BLaER1 treated with 17β-estradiol and CSF1 and Interleukin-3, amounts not matched to agents 10 nM and 100 nM (cell line): ENCODE data around the gene CFAP157.

Experiments
- H3K27ac ChIP-seq, 11 experiments: shearing (Covaris generic); formaldehyde crosslinking; 2 replicates each; pipeline ENCODE4 v1.8.1; 2022
- H3K27me3 ChIP-seq, 11 experiments: shearing (Covaris generic); formaldehyde crosslinking; 2 replicates each; pipeline ENCODE4 v1.8.1; 2022
- H3K36me3 ChIP-seq, 11 experiments: shearing (Covaris generic); formaldehyde crosslinking; 2 replicates each; pipeline ENCODE4 v1.8.1; 2022
- H3K4me1 ChIP-seq, 10 experiments: shearing (Covaris generic); formaldehyde crosslinking; 2 replicates each; pipeline ENCODE4 v1.8.1; 2022
- H3K4me2 ChIP-seq, 11 experiments: shearing (Covaris generic); formaldehyde crosslinking; 2 replicates each; pipeline ENCODE4 v1.8.1; 2022
- H3K4me3 ChIP-seq, 10 experiments: shearing (Covaris generic); formaldehyde crosslinking; 2 replicates each; pipeline ENCODE4 v1.8.1; 2022
- H3K9ac ChIP-seq, 11 experiments: shearing (Covaris generic); formaldehyde crosslinking; 2 replicates each; pipeline ENCODE4 v1.8.1; 2022
- H3K9me3 ChIP-seq, 11 experiments: shearing (Covaris generic); formaldehyde crosslinking; replicated peaks in 1 of 11; 2 replicates each; pipeline ENCODE4 v1.8.1; 2022
- H4K20me1 ChIP-seq, 11 experiments: shearing (Covaris generic); formaldehyde crosslinking; 2 replicates each; pipeline ENCODE4 v1.8.1; 2022
- Cebpa-rat ChIP-seq, 11 experiments: shearing (Covaris generic); IDR thresholded peaks; 2 replicates each; pipeline ENCODE4 v1.8.1; 2022

Gene CFAP157

DNA sequence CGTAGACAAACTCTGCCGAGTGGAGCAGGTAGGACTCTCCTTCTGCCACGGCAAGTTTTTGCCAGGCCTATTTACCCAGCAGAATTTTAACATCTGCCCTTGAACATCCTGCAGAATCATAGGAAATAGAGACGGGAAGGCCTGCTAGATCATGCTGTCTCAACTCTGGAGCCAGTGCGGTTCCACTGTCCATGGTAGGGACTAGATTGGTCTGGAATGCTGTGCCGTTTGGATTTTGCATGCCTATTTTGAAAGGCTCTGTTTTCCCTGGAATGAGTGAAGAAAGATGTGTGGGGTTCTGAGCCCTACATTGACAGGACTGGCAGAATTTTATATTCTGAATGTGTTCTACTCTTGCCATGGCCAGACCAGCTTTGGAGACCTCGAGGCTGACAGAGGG lies 33.6 kb upstream of the CFAP157 start:
- peaks cover 0 to 9% (median 0%) of the 10 kb centered on the region in 10 experiments; a peak in 5 of 20 replicates for H3K4me1 ChIP-seq
- no peak overlapping the region for H3K4me2 ChIP-seq
- H3K27ac ChIP-seq = no peak overlapping the region
- no peak overlapping the region for H3K9ac ChIP-seq
- no peak for TF ChIP-seq Cebpa-rat (IDR thresholded peaks at IDR 0.05)
- H3K4me3 ChIP-seq = no peak overlapping the region
- no peaks in the 10 kb centered on the region for H3K27me3 ChIP-seq
- H3K9me3 ChIP-seq = no peaks in the 10 kb centered on the region
- peaks cover 0 to 6% (median 0%) of the 10 kb centered on the region in 11 experiments; a peak in 1 of 22 replicates for H4K20me1 ChIP-seq
- peaks cover 0 to 79% (median 36%) of the 10 kb centered on the region in 11 experiments; a peak in 16 of 22 replicates for H3K36me3 ChIP-seq

DNA sequence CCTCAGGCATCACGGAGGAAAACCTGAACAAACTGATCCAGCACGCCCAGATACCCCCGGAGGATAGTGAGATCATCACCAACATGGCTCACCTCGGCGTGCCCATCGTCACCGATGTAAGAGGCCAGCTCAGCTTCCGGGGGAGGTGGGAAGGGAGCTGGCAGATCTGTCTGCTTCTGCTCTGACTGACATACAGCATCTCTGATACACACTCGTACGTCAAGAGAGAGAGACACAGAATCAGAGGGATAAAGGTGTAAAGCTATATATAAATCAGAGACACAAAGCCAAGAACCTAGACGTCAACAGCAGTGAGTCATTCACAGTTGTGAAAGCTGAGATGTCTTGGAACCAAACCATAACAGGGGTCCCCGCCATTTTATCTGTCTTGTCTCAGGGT lies 30.1 kb upstream of the CFAP157 start:
- no peak for TF ChIP-seq Cebpa-rat (IDR thresholded peaks at IDR 0.05)
- H3K36me3 ChIP-seq = peaks cover 0 to 89% (median 49%) of the 10 kb centered on the region in 11 experiments; a peak in 16 of 22 replicates
- no peak overlapping the region for H3K27ac ChIP-seq
- no peaks in the 10 kb centered on the region; a peak in 2 of 22 replicates for H4K20me1 ChIP-seq
- H3K4me2 ChIP-seq = no peak overlapping the region
- H3K4me3 ChIP-seq = no peak overlapping the region
- peaks cover 0 to 18% (median 0%) of the 10 kb centered on the region in 10 experiments; a peak in 6 of 20 replicates for H3K4me1 ChIP-seq
- no peaks in the 10 kb centered on the region for H3K27me3 ChIP-seq
- no peaks in the 10 kb centered on the region for H3K9me3 ChIP-seq
- H3K9ac ChIP-seq = no peak overlapping the region

DNA sequence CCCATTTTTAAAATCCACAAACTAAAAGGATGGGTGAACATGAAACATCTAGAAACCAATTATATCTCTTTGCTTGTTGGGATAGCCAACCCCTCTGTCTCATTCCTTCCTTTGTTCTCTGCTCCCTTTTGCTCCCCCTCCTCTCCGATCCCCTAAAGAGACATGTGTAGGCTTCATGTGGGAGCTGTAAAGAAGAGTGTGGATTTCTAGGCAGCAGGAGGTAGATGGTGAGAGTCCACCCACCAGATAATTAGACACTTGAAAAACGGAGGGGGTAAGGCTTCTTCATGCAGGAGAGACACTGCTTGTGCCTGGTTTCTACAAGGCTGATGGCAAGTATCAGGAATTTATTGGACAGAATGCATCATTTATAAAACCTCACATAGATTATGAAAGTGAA lies 27.3 kb upstream of the CFAP157 start:
- Histone ChIP-seq H3K4me3 (no peak overlapping the region), H3K4me1 (peaks cover 0 to 16% (median 0%) of the 10 kb centered on the region in 10 experiments; a peak in 6 of 20 replicates), H3K9ac (no peak overlapping the region), H3K4me2 (no peak overlapping the region), H3K27ac (no peak overlapping the region), H3K27me3 (no peaks in the 10 kb centered on the region), H3K36me3 (peaks cover 13 to 91% (median 54%) of the 10 kb centered on the region in 11 experiments; a peak in 18 of 22 replicates), H3K9me3 (no peaks in the 10 kb centered on the region), H4K20me1 (no peaks in the 10 kb centered on the region; a peak in 1 of 22 replicates)
- TF ChIP-seq Cebpa-rat (IDR thresholded peaks at IDR 0.05) = no peak

DNA sequence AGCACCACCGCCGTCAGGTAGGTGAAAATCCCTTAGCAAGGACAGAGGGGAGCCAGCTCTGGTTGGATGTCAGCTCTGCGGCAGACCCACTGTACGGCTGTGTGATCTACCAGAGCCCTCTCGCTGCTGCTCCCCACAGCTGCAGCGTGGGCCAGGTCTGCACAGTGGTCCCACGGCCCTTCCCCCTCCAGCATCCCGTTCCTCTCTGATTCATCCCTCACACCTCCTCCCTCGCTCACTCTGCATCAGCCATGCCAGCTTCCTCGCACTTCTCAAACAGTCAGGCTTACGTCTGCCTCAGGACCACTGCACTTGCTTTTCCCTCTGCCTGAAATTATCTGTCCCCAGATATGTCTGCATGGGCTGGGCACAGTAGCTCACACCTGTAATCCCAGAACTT lies 26.6 kb upstream of the CFAP157 start:
- H3K4me1 ChIP-seq = peaks cover 0 to 11% (median 0%) of the 10 kb centered on the region in 10 experiments; a peak in 5 of 20 replicates
- H3K9ac ChIP-seq = no peak overlapping the region
- H3K4me2 ChIP-seq = peak overlapping the region in 1 of 11 experiments; percentile 18; a peak in 1 of 22 replicates
- no peak overlapping the region for H3K4me3 ChIP-seq
- H3K36me3 ChIP-seq = peaks cover 13 to 87% (median 55%) of the 10 kb centered on the region in 11 experiments; a peak in 18 of 22 replicates
- no peaks in the 10 kb centered on the region for H3K27me3 ChIP-seq
- no peak overlapping the region for H3K27ac ChIP-seq
- no peaks in the 10 kb centered on the region; a peak in 1 of 22 replicates for H4K20me1 ChIP-seq
- H3K9me3 ChIP-seq = no peaks in the 10 kb centered on the region
- TF ChIP-seq Cebpa-rat (IDR thresholded peaks at IDR 0.05) = no peak

DNA sequence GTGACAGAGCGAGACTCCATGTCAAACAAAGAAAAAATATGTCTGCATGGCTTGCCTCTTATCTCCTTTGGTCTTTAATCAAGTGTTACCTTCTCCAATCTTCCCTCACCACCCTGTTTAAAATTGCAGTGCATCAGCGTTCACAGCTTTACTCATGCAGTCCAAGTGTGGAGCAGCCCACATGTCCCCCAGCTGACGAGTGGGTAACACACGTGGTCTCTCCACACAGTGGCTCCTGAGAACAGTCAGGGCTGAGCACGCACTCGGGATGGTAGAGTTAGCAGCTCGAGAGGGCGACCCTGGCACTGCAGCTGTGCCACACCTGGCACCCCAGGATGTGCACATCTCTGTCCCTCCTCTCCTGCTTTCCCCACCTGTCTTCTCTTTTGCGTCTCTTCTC lies 25.9 kb upstream of the CFAP157 start:
- Histone ChIP-seq H3K27me3 (no peaks in the 10 kb centered on the region), H4K20me1 (no peaks in the 10 kb centered on the region; a peak in 1 of 22 replicates), H3K4me2 (peak overlapping the region in 2 of 11 experiments; percentile 1 to 18; a peak in 1 of 22 replicates), H3K9ac (no peak overlapping the region), H3K4me1 (peaks cover 0 to 11% (median 0%) of the 10 kb centered on the region in 10 experiments; a peak in 5 of 20 replicates), H3K9me3 (no peaks in the 10 kb centered on the region), H3K4me3 (no peak overlapping the region), H3K27ac (no peak overlapping the region), H3K36me3 (peaks cover 13 to 81% (median 52%) of the 10 kb centered on the region in 11 experiments; a peak in 18 of 22 replicates)
- TF ChIP-seq Cebpa-rat (IDR thresholded peaks at IDR 0.05) = no peak

DNA sequence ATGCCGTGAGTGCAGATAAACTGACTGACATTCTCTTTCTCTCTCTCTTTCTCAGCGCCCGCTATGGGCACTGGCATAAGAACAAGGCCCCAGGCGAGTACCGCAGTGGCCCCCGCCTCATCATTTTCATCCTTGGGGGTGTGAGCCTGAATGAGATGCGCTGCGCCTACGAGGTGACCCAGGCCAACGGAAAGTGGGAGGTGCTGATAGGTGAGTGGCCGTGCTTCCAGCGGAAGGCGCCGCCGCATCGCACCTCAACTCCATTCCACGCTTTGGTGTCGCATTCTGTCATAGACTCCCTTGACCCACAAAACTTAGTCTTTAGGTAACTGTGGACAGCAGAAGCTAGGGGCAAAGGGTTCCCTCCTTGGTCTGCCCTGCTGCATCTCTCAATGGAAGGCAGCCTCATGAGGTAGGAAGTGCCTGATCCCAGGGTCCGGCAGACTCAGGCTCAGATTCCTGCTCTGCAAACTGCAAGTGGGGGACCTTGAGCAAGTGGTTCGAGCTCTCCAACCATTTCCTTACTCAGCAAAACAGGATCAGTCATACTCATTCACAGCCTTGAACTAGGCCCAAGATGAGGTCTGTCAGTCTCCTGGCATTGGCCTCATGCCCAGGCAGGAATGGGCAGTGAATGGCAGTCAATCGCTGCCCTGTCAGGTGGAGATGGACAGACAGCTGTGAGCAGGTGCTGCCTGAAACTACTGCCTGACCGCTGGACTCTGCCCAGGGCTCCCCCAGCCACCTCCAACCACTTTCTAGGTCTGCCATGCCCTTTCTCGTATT lies 24.2 kb upstream of the CFAP157 start:
- Histone ChIP-seq H4K20me1 (no peaks in the 10 kb centered on the region; a peak in 1 of 22 replicates), H3K4me3 (no peak overlapping the region), H3K36me3 (peaks cover 10 to 84% (median 47%) of the 10 kb centered on the region in 11 experiments; a peak in 18 of 22 replicates), H3K4me2 (no peak overlapping the region), H3K4me1 (peaks cover 0 to 11% (median 0%) of the 10 kb centered on the region in 10 experiments; a peak in 5 of 20 replicates), H3K27me3 (no peaks in the 10 kb centered on the region), H3K27ac (no peak overlapping the region), H3K9ac (no peak overlapping the region), H3K9me3 (no peaks in the 10 kb centered on the region)
- TF ChIP-seq Cebpa-rat (IDR thresholded peaks at IDR 0.05) = no peak

DNA sequence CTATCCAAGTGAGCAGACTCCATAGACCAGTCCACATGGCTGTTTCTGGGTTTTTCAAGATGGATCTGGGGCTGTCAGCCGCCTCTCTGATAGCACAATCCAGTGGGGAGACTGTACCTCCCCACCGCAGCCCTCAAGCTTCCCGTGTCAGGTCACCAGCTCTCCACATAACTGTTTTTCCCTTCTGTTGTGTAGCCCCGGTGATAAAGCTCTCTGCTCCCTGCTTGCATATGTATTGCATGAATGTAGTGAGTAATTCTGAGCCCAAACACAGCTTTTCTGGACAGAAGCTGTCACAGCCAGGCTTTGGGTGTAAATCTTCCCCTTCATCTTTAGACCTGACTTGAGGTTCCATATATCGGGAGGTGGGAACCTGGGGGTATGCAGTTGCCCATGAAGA lies 23.1 kb upstream of the CFAP157 start:
- no peaks in the 10 kb centered on the region for H3K27me3 ChIP-seq
- H4K20me1 ChIP-seq = no peaks in the 10 kb centered on the region; a peak in 1 of 22 replicates
- no peak overlapping the region for H3K4me3 ChIP-seq
- peaks cover 0 to 11% (median 0%) of the 10 kb centered on the region in 10 experiments; a peak in 5 of 20 replicates for H3K4me1 ChIP-seq
- no peak overlapping the region for H3K9ac ChIP-seq
- H3K9me3 ChIP-seq = no peaks in the 10 kb centered on the region
- H3K36me3 ChIP-seq = peaks cover 10 to 88% (median 45%) of the 10 kb centered on the region in 11 experiments; a peak in 18 of 22 replicates
- no peak overlapping the region for H3K27ac ChIP-seq
- no peak overlapping the region for H3K4me2 ChIP-seq
- no peak for TF ChIP-seq Cebpa-rat (IDR thresholded peaks at IDR 0.05)

DNA sequence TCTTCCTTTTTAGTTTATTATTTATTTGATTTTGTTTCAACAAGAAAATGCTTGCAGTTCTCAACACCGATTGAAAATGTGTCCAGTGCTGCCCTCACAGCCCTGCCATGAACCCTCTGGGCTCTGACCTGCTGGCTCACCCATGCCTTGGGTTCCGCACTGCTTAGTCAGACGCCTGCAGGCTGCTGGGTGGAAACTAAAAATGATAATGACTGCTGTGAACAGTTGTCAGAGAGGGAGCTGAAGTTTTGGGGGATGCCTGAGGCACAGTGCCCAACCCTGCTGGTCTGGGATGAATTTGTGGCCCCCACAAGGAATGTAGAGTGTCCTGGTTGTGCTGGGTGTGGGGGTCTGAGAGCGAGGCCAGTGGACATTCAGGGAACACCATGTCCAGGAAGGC lies 22.2 kb upstream of the CFAP157 start:
- Histone ChIP-seq H4K20me1 (no peaks in the 10 kb centered on the region; a peak in 1 of 22 replicates), H3K4me3 (no peak overlapping the region), H3K9me3 (peaks cover 0 to 7% (median 4%) of the 10 kb centered on the region in 11 experiments; a peak in 5 of 22 replicates), H3K9ac (no peak overlapping the region), H3K4me1 (peaks cover 0 to 11% (median 0%) of the 10 kb centered on the region in 10 experiments; a peak in 5 of 20 replicates), H3K36me3 (peaks cover 14 to 90% (median 51%) of the 10 kb centered on the region in 11 experiments; a peak in 20 of 22 replicates), H3K4me2 (no peak overlapping the region), H3K27ac (no peak overlapping the region), H3K27me3 (no peaks in the 10 kb centered on the region)
- TF ChIP-seq Cebpa-rat (IDR thresholded peaks at IDR 0.05) = no peak
